ENCODE results near the gene MYO1E.
"Not testable (repeated sequence)": the region's sequence is repeated elsewhere in the genome, so short reads cannot be mapped to it uniquely, and the experiment has no call there.

MYO1E gene

DNA sequence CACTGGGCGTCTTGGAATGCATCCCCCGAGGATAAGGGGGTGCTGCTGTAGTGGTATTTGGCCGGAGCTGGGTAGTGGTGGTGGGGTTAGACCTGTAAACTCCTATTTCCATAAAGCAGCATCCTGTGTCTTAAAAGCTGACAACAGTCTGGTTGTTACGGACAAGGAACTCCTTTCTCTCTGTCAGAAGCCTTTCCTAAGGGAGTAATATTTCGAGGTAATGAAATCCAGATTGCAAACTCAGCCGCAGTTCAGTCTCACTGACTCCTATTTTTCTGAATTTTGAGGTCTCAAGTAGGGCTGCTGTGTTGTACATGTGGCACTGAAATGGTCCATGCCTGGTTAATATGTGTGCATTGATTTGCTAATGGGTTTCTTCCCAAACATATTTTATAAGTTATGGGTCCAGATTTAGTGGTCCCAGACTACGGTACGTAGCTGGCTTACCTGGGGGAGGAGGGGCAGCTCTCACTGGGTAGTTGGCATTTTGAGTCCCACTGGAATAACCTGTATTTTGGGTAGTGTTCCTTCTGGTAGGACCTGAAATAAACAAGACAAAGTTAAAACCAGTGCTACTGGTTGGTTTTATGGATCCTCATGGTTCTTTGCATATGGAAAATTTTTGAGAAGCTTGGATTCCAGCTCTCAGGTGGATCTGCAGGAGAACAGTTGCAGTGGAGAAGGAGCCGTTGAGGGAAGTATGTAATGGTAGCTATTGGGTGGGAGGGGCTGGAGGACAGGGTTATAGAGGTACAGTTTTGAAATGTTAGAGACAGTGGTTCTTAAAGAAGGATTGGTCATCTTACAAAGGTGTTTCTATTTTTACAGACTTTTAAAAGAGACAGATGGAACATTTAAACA is 214.6 kb downstream of the MYO1E start:
- DNase-seq: no peak

GRCh38 chr15:59157396-59157795 is 215.3 kb downstream of the MYO1E start:
- DNase-seq: no peak

GRCh38 chr15:59155431-59155830 is 217.2 kb downstream of the MYO1E start:
- DNase-seq: no peak

DNA sequence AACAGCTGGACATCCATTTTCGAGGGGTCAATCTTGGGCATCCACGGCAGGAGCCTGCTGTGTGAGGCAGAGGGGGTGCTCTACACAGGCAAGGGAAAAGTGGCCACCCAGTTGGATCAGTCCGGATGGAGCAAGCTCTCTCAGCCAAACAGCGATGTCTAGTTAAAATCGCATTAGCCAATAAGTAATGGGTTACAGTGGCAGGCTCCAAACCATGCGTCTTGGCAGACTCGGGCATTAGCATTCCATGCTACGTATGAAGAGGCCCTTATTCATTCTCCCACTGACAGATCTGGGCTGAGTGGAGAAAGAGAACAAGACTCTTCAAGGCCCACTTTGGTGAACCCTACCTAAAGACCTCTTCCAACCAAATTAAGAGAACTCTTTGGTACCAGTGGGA is 218.4 kb downstream of the MYO1E start:
- DNase-seq: no peak

DNA sequence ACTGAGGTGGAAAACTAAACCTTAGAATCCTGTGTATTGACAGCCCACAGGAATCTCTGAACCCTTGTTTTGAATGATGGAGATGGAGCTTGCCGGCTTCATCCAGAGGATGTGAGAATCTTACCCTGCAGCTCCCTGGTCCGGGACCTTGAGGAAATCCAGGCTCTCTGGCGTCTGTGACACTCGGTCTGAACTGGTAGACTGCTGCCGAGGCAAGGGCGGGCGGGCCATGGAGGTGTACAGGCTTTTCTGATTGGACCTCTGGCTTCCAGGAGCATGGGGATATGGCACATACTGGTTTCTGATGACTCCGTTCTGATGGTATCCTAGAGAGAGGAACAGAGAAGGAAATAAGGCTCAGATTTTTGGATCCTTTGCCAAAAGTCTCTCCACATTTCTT is 219.2 kb downstream of the MYO1E start:
- no peak for DNase-seq

DNA sequence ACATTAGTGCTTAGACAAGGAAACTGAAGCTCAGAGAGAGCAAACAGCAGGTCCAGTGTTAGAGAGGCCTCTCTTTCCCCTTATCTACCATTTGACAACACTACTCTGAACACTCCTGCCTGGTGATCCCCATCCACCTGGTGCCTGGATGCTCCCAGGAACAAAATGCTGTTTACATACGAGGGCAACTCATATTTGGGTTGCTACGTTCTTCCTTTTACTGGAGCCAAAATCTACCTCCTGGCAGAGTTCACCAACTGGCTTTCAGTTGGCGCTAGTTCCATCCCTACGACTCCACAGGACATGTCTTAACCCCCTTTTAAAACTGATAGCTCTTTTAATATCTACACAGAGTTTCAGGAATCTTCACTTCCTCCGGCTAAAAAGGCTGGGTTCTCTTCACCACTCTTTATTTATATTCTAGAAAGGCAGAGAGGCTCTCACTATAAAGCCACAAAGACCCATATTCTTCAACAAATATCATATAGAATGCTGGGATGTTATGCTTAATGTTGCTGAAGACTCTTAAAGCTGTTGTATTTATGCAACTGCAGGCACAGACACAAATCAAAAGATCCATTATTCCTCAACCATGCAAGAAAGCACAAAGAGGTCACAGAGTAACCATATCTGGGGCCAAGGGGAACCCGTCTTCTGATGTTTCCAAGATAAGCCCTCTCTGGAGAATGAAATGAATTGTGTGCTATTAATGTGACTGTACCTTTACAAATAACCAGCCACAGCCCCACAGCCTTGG is 219.8 kb downstream of the MYO1E start:
- DNase-seq: no peak

DNA sequence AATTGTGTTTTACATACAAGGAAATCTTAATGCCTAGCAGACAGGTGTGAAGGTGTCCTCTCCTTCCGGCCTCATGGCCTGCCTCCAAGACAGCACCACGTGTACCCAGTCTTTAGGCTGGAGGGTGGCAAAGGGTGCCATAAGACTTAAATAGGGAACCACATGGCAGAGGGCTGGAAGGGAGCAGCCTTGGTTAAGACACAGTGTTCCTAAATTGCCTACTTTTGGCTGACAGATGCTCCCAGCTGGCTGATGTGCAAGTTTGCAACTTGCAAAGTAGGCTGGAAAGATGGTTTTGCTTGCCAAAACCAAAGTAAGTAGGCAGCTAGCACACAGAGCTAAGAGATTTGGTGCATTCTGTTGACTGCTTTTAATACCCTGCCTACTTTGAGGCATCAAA is 222.5 kb downstream of the MYO1E start:
- no peak for DNase-seq

DNA sequence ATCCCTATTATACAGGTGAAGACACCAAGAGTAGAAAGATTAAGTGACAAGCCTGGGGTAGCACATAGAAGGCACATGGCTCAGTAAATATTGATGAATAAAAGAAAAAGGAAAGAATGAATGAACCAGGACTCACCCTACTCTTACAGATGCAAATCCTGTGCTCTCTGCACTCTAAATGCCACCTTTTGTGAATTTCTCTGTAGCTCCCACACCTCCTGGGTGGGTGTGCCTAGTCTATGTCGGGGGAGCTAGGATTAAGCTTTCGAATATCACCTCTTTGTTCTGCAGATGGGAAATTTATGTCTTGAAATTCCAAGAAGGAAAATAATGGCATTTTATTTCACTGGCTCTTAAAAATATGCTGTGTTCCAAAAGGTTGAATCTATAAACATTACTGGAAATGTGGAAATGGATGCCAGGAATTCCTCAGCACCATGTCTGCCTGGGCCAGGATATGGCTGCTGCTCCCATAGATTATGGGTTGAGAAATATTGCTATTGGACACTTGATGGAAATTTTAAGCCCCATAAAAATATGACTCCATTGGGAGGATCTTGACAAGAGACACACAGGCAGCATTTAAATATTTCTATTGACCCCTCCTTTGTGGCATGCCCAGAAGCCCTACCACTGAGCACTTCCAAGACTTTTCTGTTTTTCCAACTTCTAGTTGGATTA is 224.4 kb downstream of the MYO1E start:
- DNase-seq: no peak

GRCh38 chr15:59147666-59148065 is 225.0 kb downstream of the MYO1E start:
- DNase-seq: no peak

GRCh38 chr15:59144594-59144993 is 228.1 kb downstream of the MYO1E start:
- peak; percentile 6 for DNase-seq

DNA sequence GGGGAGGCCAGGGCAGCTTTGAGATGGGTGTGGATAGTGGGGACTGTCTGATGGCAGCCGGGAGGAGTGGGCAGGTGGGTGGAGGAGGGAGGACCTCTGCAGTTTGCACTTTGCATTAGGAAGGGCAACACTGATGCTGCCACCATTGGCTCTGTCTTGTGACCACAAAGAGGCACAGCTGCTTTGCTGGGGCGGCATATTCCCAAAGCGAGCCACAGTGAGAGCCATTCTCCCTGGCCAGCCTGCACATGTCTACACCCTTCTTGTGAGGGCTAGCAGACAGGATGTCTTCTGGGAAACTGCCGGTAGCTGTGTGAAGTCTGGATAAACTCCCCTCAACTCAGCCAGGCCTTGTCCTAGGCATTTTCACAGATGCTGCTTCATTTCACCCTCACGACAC is 229.4 kb downstream of the MYO1E start:
- no peak for DNase-seq

GRCh38 chr15:59140422-59141226 is 232.0 kb downstream of the MYO1E start:
- no peak for DNase-seq

DNA sequence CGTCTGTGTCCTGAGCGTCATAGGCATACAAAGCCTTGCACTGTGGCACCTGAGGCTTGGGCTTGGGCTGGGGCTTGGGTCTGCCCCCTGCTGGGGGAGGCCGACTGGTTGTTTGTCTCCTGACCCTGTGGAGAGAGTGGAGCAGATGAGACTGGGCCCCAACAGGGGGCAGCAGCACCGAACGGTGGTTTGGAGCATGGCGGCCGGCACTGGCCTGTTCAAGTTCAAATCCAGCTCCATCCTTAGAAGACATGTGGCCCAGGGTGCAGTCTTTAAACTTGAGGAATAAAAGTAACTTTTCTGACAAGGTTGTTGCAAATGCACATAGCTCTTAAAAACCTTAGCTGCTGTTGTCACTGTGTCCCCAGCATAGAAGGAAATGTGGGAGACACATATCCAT is 234.4 kb downstream of the MYO1E start:
- peak; percentile 74 for DNase-seq

- no peak for DNase-seq
These were observed 235.1 kb downstream of the MYO1E start for GRCh38 chr15:59137566-59137965.

DNA sequence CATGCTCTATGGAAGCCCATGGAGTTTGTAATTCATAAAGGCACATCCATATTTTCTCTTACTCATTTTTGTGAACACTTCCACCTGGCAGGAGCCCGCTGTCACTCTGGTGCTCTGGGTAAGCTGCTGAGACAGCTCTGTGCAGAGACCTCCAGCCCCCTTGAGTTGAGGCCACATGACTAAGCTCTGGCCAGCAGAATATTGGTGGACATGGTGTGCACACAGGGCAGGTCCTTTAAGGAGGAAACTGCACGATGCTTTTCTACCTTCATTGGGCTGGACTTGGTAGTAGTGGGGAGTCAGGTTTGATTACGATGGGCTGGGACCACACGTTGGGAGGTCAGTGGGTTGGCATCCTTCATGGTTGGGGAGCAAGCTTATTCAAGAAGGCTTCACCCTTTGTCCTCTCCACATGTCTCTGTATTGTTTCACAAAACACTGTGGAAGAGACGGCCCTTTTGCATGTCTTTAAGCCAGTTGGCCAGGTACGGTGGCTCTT is 238.7 kb downstream of the MYO1E start:
- no peak for DNase-seq

- DNase-seq: no peak
These were observed 240.6 kb downstream of the MYO1E start for GRCh38 chr15:59131969-59132562.

- no peak for DNase-seq
These were observed 241.2 kb downstream of the MYO1E start for GRCh38 chr15:59131456-59131855.

GRCh38 chr15:59127255-59127654 is 245.4 kb downstream of the MYO1E start:
- not testable (repeated sequence) for DNase-seq

DNA sequence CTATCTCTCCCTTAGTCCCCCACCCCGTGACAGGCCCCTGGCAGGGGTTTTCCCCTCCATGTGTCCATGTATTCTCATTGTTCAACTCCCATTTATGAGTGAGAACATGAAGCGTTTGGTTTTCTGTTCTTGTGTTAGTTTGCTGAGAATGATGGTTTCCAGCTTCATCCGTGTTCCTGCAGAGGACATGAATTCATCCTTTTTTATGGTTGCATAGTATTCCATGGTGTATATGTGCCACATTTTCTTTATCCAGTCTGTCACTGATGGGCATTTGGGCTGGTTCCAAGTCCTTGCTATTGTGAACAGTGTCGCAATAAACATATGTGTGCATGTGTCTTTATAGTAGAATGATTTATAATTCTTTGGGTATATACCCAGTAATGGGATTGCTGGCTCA is 247.0 kb downstream of the MYO1E start:
- DNase-seq: not testable (repeated sequence)

- DNase-seq: no peak
These were observed 248.4 kb downstream of the MYO1E start for GRCh38 chr15:59124261-59124660.

GRCh38 chr15:59120937-59121336 is 251.7 kb downstream of the MYO1E start:
- DNase-seq: no peak

GRCh38 chr15:59119625-59120024 is 253.0 kb downstream of the MYO1E start:
- no peak for DNase-seq
